Measurements from ENCODE around the gene EFCAB6. TPM values are rescaled to one million over a fixed set of nuclear protein-coding genes. Genes with fewer than 3 reads are reported as not detected.

The EFCAB6 gene
- total and polyA plus RNA-seq, 9 of the 15 experiments (the other 6 are each of a cell fraction or from before 2014, with no cell fraction given): 0.06 TPM; not detected in 8

- TF ChIP-seq FOXP4 (CRISPR knock-in tag; IDR thresholded peaks at IDR 0.05; ENCODE audit: borderline replicate concordance) (no peak), TEAD1 (CRISPR knock-in tag; IDR thresholded peaks at IDR 0.05) (no peak), FOXJ3 (CRISPR knock-in tag; IDR thresholded peaks at IDR 0.05) (no peak)
These were observed 18.9 kb upstream of the EFCAB6 start (continued) for GRCh38 chr22:43830931-43831560.

GRCh38 chr22:43829904-43830851 is 18.1 kb upstream of the EFCAB6 start:
- no peak for ATAC-seq
- BruUV-seq (replicated peaks): no TSS peak

More at GRCh38 chr22:43829904-43830851, 18.1 kb upstream of the EFCAB6 start:
- intact Hi-C loops (cut with micrococcal nuclease): no loop called here
- TF ChIP-seq NFIC (IDR thresholded peaks at IDR 0.05) (no peak), SETDB1 (IDR thresholded peaks at IDR 0.05; ENCODE audit: low read length) (no peak), E4F1 (CRISPR knock-in tag; IDR thresholded peaks at IDR 0.05; ENCODE audit: borderline replicate concordance) (no peak)
- Histone ChIP-seq H3K9me3 (replicated peaks; ENCODE audit: control insufficient read depth, insufficient read depth, low read depth, low read length) (no peaks in the 10 kb centered on the region), H2AFZ (ENCODE audit: low read depth, low read length) (no peak overlapping the region), H3K79me2 (ENCODE audit: control insufficient read depth, insufficient read depth, low read length) (no peaks in the 10 kb centered on the region), H3K27me3 (ENCODE audit: control insufficient read depth in 2 of 2, insufficient read depth in 2 of 2, low read length in 2 of 2) (peaks cover 2 to 44% of the 10 kb centered on the region in 2 experiments; a peak in 4 of 5 replicates), H4K20me1 (replicated peaks; ENCODE audit: control insufficient read depth, insufficient read depth, low read length) (no peaks in the 10 kb centered on the region; the same call in 1 of the 2 replicates), H3K4me3 (no peak overlapping the region), H3K9ac (ENCODE audit: insufficient read depth in 1 of 2, low read depth in 2 of 2, low read length in 2 of 2) (no peak overlapping the region), H3K27ac (ENCODE audit: extremely low read depth, low read depth, low read length) (no peak overlapping the region), H3K4me1 (replicated peaks in 1 of 2; ENCODE audit: control insufficient read depth in 2 of 2, insufficient read depth in 2 of 2, low read length in 2 of 2) (no peaks in the 10 kb centered on the region; a peak in 1 of 5 replicates), H3K9me1 (ENCODE audit: control insufficient read depth, insufficient read depth, low read length) (no peaks in the 10 kb centered on the region), H3K36me3 (ENCODE audit: control insufficient read depth, insufficient read depth, low read length) (no peaks in the 10 kb centered on the region), H3K4me2 (ENCODE audit: insufficient read depth, low read length) (no peak overlapping the region)
- 10% methylated on average over 26 of the region's 33 CpGs for WGBS (ENCODE audit: insufficient coverage, low coverage, missing lambda C conversion rate)
- no peak for FAIRE-seq
- no peak for DNase-seq (ENCODE audit: extremely low read depth in 1 of 4, low spot score in 3 of 4)
- in situ Hi-C loops (cut with MboI): no loop called here
- ChIA-PET CTCF (ENCODE audit: low intra/inter-chr PET ratio) (no interaction called here), POLR2A (interaction anchor here (0.6 kb wide), 1 partner anchor 22 kb away, joined by 3 read pairs; no protein-coding TSS in a partner anchor)

All from K562 (cell line).